Gastrocnemius medialis (tissue), 4 donors: ENCODE data around the gene RERE.

Source experiments
- POLR2A ChIP-seq, 2 donors: fragments of 450-650 bp; IDR thresholded peaks; one replicate each; pipeline ENCODE4 v1.6.1; 2017; ENCODE audit warnings: antibody characterized with exemption in 2 of 2, mild to moderate bottlenecking in 2 of 2, moderate library complexity in 2 of 2
- TF ChIP-seq, protein P1 (sequence below), 5 experiments: fragments of 450-650 bp in 3 of 5; fragments of 200-600 bp in 2 of 5; sonication (generic) in 2 of 5; IDR thresholded peaks in 4 of 5; conservative IDR thresholded peaks in 1 of 5; 1 replicate in 4 of 5; 2 replicates in 1 of 5; pipeline ENCODE4 v1.5.1; 2016 to 2019; ENCODE audit warnings: antibody characterized with exemption in 5 of 5, mild to moderate bottlenecking in 3 of 5, moderate library complexity in 3 of 5

GRCh38 chr1:8599646-8600212, 217.7 kb downstream of the RERE start:
- TF ChIP-seq POLR2A (IDR thresholded peaks at IDR 0.05), result no peak
- TF ChIP-seq, protein P1, sequence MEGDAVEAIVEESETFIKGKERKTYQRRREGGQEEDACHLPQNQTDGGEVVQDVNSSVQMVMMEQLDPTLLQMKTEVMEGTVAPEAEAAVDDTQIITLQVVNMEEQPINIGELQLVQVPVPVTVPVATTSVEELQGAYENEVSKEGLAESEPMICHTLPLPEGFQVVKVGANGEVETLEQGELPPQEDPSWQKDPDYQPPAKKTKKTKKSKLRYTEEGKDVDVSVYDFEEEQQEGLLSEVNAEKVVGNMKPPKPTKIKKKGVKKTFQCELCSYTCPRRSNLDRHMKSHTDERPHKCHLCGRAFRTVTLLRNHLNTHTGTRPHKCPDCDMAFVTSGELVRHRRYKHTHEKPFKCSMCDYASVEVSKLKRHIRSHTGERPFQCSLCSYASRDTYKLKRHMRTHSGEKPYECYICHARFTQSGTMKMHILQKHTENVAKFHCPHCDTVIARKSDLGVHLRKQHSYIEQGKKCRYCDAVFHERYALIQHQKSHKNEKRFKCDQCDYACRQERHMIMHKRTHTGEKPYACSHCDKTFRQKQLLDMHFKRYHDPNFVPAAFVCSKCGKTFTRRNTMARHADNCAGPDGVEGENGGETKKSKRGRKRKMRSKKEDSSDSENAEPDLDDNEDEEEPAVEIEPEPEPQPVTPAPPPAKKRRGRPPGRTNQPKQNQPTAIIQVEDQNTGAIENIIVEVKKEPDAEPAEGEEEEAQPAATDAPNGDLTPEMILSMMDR (IDR thresholded peaks at IDR 0.05 in 4 of 5, conservative IDR thresholded peaks at IDR 0.05 in 1 of 5), result no peak
